Measurements from ENCODE around the gene HYI.

DNA sequence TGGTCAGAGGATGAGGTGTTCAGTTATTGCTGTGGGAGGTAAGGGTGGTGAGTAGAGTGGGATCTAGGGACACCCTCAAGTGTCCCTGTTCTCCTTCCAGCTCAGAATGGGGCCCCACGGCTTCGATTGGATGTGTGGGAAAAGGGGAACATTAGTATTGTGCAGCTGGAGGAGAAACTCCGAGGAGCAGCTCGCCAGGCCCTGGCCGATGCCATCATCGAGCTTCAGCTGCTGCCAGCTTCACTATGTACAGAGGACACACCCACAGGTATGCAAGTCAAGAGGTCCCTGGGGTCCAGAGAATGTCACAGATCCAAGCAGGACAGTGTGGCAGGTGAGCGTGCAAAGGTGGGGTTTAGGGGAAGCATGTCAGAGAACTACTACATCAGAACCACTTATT, 13.9 kb downstream of the HYI start:
- TF ChIP-seq, protein P1, sequence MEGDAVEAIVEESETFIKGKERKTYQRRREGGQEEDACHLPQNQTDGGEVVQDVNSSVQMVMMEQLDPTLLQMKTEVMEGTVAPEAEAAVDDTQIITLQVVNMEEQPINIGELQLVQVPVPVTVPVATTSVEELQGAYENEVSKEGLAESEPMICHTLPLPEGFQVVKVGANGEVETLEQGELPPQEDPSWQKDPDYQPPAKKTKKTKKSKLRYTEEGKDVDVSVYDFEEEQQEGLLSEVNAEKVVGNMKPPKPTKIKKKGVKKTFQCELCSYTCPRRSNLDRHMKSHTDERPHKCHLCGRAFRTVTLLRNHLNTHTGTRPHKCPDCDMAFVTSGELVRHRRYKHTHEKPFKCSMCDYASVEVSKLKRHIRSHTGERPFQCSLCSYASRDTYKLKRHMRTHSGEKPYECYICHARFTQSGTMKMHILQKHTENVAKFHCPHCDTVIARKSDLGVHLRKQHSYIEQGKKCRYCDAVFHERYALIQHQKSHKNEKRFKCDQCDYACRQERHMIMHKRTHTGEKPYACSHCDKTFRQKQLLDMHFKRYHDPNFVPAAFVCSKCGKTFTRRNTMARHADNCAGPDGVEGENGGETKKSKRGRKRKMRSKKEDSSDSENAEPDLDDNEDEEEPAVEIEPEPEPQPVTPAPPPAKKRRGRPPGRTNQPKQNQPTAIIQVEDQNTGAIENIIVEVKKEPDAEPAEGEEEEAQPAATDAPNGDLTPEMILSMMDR (conservative IDR thresholded peaks at IDR 0.05): no peak
- TF ChIP-seq EZH2 (IDR thresholded peaks at IDR 0.05; ENCODE audit: low read depth): no peak

Measured in PC-9 (cell line).